ENCODE measurements around the gene MACO1.
"Not testable (repeated sequence)": the region's sequence is repeated elsewhere in the genome, so short reads cannot be mapped to it uniquely, and the experiment has no call there.

The MACO1 gene

GRCh38 chr1:25450891-25451290 is 20.2 kb downstream of the MACO1 start:
- intact Hi-C loops (cut with DNase I): no loop called here
- DNase-seq: no peak

- DNase-seq: no peak
- intact Hi-C loops (cut with DNase I): no loop called here
Measured at GRCh38 chr1:25451908-25452307, 21.2 kb downstream of the MACO1 start.

GRCh38 chr1:25456502-25456901 is 25.8 kb downstream of the MACO1 start:
- intact Hi-C loops (cut with DNase I): no loop called here
- no peak for DNase-seq

GRCh38 chr1:25458541-25459298 is 28.0 kb downstream of the MACO1 start:
- intact Hi-C loops (cut with DNase I): no loop called here
- no peak for DNase-seq

- no peak for DNase-seq
- intact Hi-C loops (cut with DNase I): no loop called here
Measured at GRCh38 chr1:25460020-25460419, 29.3 kb downstream of the MACO1 start.

- intact Hi-C loops (cut with DNase I); DNase-seq: not testable (repeated sequence)
Measured at GRCh38 chr1:25460816-25461215, 30.1 kb downstream of the MACO1 start.

- intact Hi-C loops (cut with DNase I): no loop called here
- DNase-seq: no peak
Measured at GRCh38 chr1:25461849-25462248, 31.2 kb downstream of the MACO1 start.

GRCh38 chr1:25462732-25463131 is 32.0 kb downstream of the MACO1 start:
- intact Hi-C loops (cut with DNase I): no loop called here
- DNase-seq: no peak

GRCh38 chr1:25467193-25467592 is 36.5 kb downstream of the MACO1 start:
- no peak for DNase-seq
- intact Hi-C loops (cut with DNase I): no loop called here

- DNase-seq: no peak
- intact Hi-C loops (cut with DNase I): no loop called here
Measured at GRCh38 chr1:25467616-25468015, 36.9 kb downstream of the MACO1 start.

- intact Hi-C loops (cut with DNase I): no loop called here
- DNase-seq: no peak
Measured at GRCh38 chr1:25468033-25468432, 37.3 kb downstream of the MACO1 start.

- DNase-seq: no peak
- intact Hi-C loops (cut with DNase I): no loop called here
Measured at GRCh38 chr1:25469177-25469576, 38.5 kb downstream of the MACO1 start.

- intact Hi-C loops (cut with DNase I): no loop called here
Measured at GRCh38 chr1:25472471-25472870, 41.8 kb downstream of the MACO1 start.

GRCh38 chr1:25473653-25474225 is 43.0 kb downstream of the MACO1 start:
- no peak for DNase-seq
- intact Hi-C loops (cut with DNase I): no loop called here

More at GRCh38 chr1:25472471-25472870, 41.8 kb downstream of the MACO1 start:
- no peak for DNase-seq

- intact Hi-C loops (cut with DNase I): no loop called here
- DNase-seq: no peak
Measured at GRCh38 chr1:25474439-25475047, 43.8 kb downstream of the MACO1 start.

GRCh38 chr1:25476186-25477097 is 45.7 kb downstream of the MACO1 start:
- intact Hi-C loops (cut with DNase I): no loop called here
- DNase-seq: no peak

GRCh38 chr1:25477448-25478034 is 46.8 kb downstream of the MACO1 start:
- intact Hi-C loops (cut with DNase I): no loop called here
- no peak for DNase-seq

- no peak for DNase-seq
- intact Hi-C loops (cut with DNase I): no loop called here
Measured at GRCh38 chr1:25478633-25479032, 47.9 kb downstream of the MACO1 start.

- intact Hi-C loops (cut with DNase I): no loop called here
Measured at GRCh38 chr1:25481625-25482024, 50.9 kb downstream of the MACO1 start.

GRCh38 chr1:25482211-25482610 is 51.5 kb downstream of the MACO1 start:
- no peak for DNase-seq
- intact Hi-C loops (cut with DNase I): no loop called here

More at GRCh38 chr1:25481625-25482024, 50.9 kb downstream of the MACO1 start:
- DNase-seq: no peak
